HG02885 (cell line): ENCODE results near the gene VSIG10L.

Experiments
- ATAC-seq: cut with Tn5 transposase; IDR thresholded peaks from one replicate; pipeline ENCODE4 v1.9.1; 2021; ENCODE audit warnings: mild to moderate bottlenecking; ENCODE audit not compliant: unreplicated experiment, poor library complexity

VSIG10L gene

GRCh38 chr19:51341066-51341465 lies 873 bp downstream of the VSIG10L start:
- ATAC-seq: no peak

- ATAC-seq: peak; percentile 71
These were observed 2.0 kb downstream of the VSIG10L start for GRCh38 chr19:51339687-51340656.

- no peak for ATAC-seq
These were observed 2.6 kb downstream of the VSIG10L start for GRCh38 chr19:51339313-51339686.

GRCh38 chr19:51338563-51339312 lies 3.2 kb downstream of the VSIG10L start:
- peak; percentile 69 for ATAC-seq

GRCh38 chr19:51337861-51338562 lies 3.9 kb downstream of the VSIG10L start:
- no peak for ATAC-seq

GRCh38 chr19:51337141-51337860 lies 4.6 kb downstream of the VSIG10L start:
- no peak for ATAC-seq

- no peak for ATAC-seq
These were observed 8.0 kb downstream of the VSIG10L start for GRCh38 chr19:51333836-51334460.

GRCh38 chr19:51331716-51332115 lies 10.2 kb downstream of the VSIG10L start:
- ATAC-seq: no peak

GRCh38 chr19:51331193-51331592 lies 10.7 kb downstream of the VSIG10L start:
- ATAC-seq: no peak

- ATAC-seq: no peak
These were observed 11.6 kb downstream of the VSIG10L start for GRCh38 chr19:51330366-51330765.

- ATAC-seq: no peak
These were observed 12.5 kb downstream of the VSIG10L start for GRCh38 chr19:51329411-51329810.

GRCh38 chr19:51327066-51328001 lies 14.6 kb downstream of the VSIG10L start:
- no peak for ATAC-seq

GRCh38 chr19:51326216-51327065 lies 15.5 kb downstream of the VSIG10L start:
- no peak for ATAC-seq

GRCh38 chr19:51325161-51325976 lies 16.6 kb downstream of the VSIG10L start:
- ATAC-seq: no peak

- no peak for ATAC-seq
These were observed 17.8 kb downstream of the VSIG10L start for GRCh38 chr19:51324167-51324481.

- ATAC-seq: no peak
These were observed 18.3 kb downstream of the VSIG10L start for GRCh38 chr19:51323481-51324166.
